GM18498 (cell line): Measurements from ENCODE around the gene MAP4K4.

ENCODE experiments used
- ATAC-seq: cut with Tn5 transposase; IDR thresholded peaks from one replicate; pipeline ENCODE4 v1.9.1; 2021; ENCODE audit warnings: mild to moderate bottlenecking, moderate library complexity; ENCODE audit not compliant: unreplicated experiment

Gene MAP4K4

GRCh38 chr2:101718993-101719571, 21.6 kb downstream of the MAP4K4 start:
- ATAC-seq, result peak; percentile 48

- ATAC-seq, result no peak
Observed at GRCh38 chr2:101720732-101721131, 23.2 kb downstream of the MAP4K4 start.

- ATAC-seq, result no peak
Observed at GRCh38 chr2:101722864-101723263, 25.4 kb downstream of the MAP4K4 start.

GRCh38 chr2:101723371-101724124, 26.0 kb downstream of the MAP4K4 start:
- no peak for ATAC-seq

- ATAC-seq, result no peak
Observed at GRCh38 chr2:101724125-101724474, 26.6 kb downstream of the MAP4K4 start.

DNA sequence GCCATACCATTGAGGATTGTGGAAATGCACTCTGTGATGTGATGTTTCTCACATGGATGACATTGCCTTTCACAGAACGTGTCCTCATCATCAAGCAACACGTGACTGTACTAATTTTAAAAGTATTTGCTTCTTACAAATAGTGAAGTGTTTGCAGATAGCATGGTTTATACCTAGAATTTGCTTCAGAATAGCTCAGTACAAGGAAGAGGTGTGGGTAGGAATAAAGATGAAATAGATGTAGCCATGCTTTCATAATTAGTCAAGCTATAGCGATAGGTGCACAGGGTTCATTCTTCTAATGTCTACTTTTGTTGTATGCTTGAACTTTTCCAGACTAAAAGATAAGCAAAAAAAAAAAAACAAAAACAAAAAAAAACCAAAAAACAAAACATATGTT, 27.5 kb downstream of the MAP4K4 start:
- ATAC-seq, result no peak

GRCh38 chr2:101725515-101726192, 28.1 kb downstream of the MAP4K4 start:
- no peak for ATAC-seq

DNA sequence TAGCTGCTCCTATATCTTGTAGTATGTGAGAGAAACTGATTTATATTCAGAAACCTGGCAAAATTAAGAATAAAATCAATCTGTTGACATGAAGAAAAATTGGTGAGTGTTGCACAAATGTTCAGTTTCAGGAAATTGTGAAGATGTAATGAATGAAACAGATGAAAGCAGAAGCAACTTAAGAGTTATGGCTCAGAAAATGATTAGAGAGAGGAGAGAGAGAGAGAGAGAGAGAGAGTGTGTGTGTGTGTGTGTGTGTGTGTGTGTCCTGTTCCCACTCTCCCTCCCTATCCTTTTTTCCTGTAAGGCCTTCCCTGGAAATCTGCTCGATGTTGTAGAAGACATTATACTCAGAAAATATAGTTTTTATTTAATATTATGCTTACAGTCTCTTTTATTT, 31.4 kb downstream of the MAP4K4 start:
- no peak for ATAC-seq

GRCh38 chr2:101729521-101730190, 32.1 kb downstream of the MAP4K4 start:
- ATAC-seq, result no peak

- no peak for ATAC-seq
Observed at GRCh38 chr2:101731221-101732054, 33.9 kb downstream of the MAP4K4 start.

DNA sequence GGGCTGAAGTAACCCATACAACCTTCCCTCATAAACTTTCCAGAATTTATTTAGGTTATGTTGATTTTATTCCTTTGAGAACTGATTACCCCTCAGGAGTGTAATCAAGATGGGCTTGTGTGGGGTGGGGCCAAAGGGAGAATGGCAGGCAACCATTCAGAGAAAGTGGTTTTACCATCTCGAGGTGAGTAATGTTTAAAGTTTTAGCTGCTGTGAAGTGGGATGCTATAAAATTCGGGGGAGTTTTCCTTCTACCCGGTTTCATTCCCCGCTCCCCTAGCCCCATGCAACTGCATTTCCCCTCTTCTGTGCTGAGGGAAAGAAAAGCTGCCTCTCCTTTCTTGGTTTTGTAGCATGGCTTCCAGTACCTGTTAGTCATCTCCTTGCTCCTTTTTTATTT, 34.7 kb downstream of the MAP4K4 start:
- ATAC-seq, result no peak

DNA sequence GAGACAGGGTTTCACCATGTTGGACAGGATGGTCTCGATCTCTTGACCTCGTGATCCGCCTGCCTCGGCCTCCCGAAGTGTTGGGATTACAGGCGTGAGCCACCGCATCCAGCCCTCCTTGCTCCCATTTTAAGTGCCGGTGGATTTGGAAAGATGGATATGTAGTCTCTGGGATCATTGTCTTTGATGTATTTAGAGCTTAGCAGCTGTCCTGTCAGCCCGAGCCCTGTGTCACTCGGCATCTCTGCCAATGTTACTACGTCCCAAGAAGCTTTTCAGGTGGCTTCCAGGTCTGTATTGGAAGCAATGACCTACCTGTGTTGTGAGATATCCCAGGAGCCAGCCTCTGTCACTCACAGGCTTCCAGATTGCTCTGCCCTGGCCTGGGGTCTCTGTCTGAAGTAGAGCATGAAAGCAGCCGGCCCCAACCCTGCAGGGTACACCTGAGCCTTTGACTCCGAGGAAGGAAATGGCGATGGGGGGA, 35.3 kb downstream of the MAP4K4 start:
- ATAC-seq, result no peak

DNA sequence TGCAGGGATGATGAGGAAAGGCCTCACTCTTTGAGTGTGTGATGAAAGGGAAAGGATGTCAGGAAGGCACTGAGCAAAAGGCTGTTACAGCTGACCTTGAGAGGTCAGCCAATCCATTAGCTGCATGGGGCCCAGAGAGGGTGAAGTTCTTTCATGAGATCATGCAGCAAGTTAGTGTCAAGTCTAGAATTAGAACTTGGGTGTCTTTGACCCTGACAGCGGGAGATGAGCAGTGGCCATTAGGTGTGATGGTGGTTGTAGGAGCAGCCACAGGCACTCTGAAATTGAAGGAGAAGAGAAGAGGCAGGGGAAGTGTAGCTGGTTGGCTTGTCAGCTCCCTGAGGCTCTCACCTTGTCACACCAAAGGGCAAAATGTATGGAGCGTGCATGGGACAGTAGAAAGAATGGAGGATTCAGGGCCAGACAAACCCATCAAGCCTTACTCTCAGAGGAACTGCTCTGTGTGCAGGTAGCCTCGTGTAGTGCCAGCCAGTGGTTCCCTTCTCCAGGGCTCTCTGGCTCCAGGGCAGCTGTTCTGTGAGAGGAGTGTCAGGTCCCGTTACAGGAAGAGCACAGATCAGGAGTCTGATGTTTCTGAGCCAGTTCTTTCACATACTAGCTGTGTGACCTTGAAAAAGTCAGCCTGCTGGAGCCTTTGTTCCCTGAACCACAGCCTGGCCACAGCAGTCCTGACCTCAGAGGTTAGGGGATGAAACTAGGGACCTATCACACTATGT, 35.9 kb downstream of the MAP4K4 start:
- ATAC-seq, result no peak

DNA sequence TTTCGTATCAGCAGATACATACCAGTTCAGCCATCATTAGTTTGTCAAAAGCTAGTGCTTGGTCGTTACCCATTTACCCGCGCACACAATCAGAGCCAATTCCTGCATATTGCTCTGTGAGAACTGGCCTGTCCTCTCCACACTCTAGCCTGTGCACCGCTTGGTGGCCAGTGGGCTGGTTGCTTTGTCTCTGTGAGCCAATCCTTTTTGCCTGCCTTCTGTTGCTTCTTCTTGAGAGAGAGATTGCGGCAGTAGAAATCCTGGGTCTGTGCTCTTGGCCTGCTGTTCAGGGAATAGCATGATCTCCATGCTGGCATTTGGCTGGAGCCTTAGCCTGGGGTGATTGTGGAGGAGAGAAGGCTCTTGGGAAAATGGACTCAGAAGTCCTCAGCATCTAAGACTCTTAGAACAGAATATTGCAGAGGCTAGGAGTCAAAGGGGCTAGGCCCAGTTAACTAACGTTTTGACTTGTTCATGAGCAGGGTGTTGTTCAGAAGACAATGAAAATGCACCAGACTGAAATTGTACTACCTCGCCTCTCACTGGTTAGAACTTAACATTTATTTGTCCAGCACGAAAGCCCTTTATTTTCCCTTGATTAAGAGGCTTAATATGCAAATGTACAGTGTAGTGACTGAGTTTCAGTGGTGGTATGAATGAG, 37.1 kb downstream of the MAP4K4 start:
- ATAC-seq, result no peak

DNA sequence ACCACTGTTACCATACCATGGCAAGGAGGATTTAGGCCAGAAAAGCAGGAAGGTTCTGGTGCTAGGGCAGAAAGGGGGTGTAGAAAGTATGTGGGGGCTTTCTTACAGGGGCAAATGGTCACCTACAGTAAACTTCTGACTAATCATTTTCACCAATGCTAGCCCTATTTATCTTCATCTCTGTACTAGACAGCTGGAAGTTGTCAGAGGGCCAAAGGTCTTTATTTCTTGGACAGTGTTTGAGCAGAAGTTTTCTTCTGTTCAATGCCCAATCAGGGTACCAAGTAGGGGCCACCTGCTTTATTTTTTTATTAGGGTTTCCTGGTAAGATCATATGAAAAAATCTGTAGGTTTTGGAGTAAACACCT, 37.6 kb downstream of the MAP4K4 start:
- no peak for ATAC-seq

- no peak for ATAC-seq
Observed at GRCh38 chr2:101736233-101736632, 38.7 kb downstream of the MAP4K4 start.

DNA sequence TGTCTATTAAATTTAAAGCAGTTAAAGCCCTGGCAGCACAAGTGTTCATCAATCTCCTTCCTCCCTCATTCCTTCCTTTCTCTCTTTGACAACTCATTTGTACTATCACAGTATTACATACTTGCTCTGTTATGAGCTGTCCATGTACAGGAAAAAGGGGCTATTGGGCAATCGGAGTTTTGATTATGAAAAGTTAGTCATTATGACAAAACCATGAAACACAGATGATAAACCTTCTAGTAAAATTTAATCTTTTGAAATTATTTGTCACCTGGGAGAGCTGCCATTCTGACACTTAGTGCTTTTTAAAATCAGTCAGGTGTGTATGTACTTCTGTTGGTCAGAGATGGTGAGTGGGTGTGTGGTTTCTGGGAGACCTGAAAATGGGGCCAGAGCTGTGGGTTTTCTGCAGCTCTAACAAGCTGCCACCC, 39.4 kb downstream of the MAP4K4 start:
- no peak for ATAC-seq

- no peak for ATAC-seq
Observed at GRCh38 chr2:101737478-101738255, 40.2 kb downstream of the MAP4K4 start.

- ATAC-seq, result no peak
Observed at GRCh38 chr2:101738649-101739048, 41.1 kb downstream of the MAP4K4 start.
